Measurements from ENCODE around the gene MCCC1.

GRCh38 chr3:183117056-183117455, 17.8 kb upstream of the MCCC1 start:
- no peak for TF ChIP-seq POLR2A (IDR thresholded peaks at IDR 0.05)
- TF ChIP-seq, protein P1, sequence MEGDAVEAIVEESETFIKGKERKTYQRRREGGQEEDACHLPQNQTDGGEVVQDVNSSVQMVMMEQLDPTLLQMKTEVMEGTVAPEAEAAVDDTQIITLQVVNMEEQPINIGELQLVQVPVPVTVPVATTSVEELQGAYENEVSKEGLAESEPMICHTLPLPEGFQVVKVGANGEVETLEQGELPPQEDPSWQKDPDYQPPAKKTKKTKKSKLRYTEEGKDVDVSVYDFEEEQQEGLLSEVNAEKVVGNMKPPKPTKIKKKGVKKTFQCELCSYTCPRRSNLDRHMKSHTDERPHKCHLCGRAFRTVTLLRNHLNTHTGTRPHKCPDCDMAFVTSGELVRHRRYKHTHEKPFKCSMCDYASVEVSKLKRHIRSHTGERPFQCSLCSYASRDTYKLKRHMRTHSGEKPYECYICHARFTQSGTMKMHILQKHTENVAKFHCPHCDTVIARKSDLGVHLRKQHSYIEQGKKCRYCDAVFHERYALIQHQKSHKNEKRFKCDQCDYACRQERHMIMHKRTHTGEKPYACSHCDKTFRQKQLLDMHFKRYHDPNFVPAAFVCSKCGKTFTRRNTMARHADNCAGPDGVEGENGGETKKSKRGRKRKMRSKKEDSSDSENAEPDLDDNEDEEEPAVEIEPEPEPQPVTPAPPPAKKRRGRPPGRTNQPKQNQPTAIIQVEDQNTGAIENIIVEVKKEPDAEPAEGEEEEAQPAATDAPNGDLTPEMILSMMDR (IDR thresholded peaks at IDR 0.05) = no peak
